Measurements from ENCODE around the gene UGT1A8. TPM values are rescaled to one million over a fixed set of nuclear protein-coding genes. Genes with fewer than 3 reads are reported as not detected.

UGT1A8 gene
- total and polyA plus RNA-seq, 9 of the 15 experiments (the other 6 are each of a cell fraction or from before 2014, with no cell fraction given), result 0.04 TPM; not detected in 8

- no peak for DNase-seq (ENCODE audit: extremely low read depth in 1 of 4, low spot score in 3 of 4)
- TF ChIP-seq ZFP36 (IDR thresholded peaks at IDR 0.05; ENCODE audit: low read depth, low read length, partially characterized antibody) (no peak), PHF20 (IDR thresholded peaks at IDR 0.05; ENCODE audit: partially characterized antibody) (no peak), ZNF121 (CRISPR knock-in tag; conservative IDR thresholded peaks at IDR 0.05) (no peak)
- no peaks in the 10 kb centered on the region for H3K9me1 ChIP-seq (ENCODE audit: control insufficient read depth, insufficient read depth, low read length)
- no peak overlapping the region for H3K4me2 ChIP-seq (ENCODE audit: insufficient read depth, low read length)
- no peaks in the 10 kb centered on the region for H3K9me3 ChIP-seq (replicated peaks; ENCODE audit: control insufficient read depth, insufficient read depth, low read depth, low read length)
- no peaks in the 10 kb centered on the region for H3K36me3 ChIP-seq (ENCODE audit: control insufficient read depth, insufficient read depth, low read length)
- in situ Hi-C loops (cut with MboI), result no loop called here
- H3K4me1 ChIP-seq (replicated peaks in 1 of 2; ENCODE audit: control insufficient read depth in 2 of 2, insufficient read depth in 2 of 2, low read length in 2 of 2), result no peaks in the 10 kb centered on the region
- no peaks in the 10 kb centered on the region for H3K27me3 ChIP-seq (ENCODE audit: control insufficient read depth in 2 of 2, insufficient read depth in 2 of 2, low read length in 2 of 2)
- POLR2A ChIA-PET, result no interaction called here
- H3K27ac ChIP-seq (ENCODE audit: extremely low read depth, low read depth, low read length), result no peak overlapping the region
- no peaks in the 10 kb centered on the region for H3K79me2 ChIP-seq (ENCODE audit: control insufficient read depth, insufficient read depth, low read length)
- CTCF ChIA-PET (ENCODE audit: low intra/inter-chr PET ratio), result no interaction called here
- H2AFZ ChIP-seq (ENCODE audit: low read depth, low read length), result no peak overlapping the region
- no peak for FAIRE-seq
- no peak overlapping the region for H3K9ac ChIP-seq (ENCODE audit: insufficient read depth in 1 of 2, low read depth in 2 of 2, low read length in 2 of 2)
- no peak overlapping the region for H3K4me3 ChIP-seq
- no peaks in the 10 kb centered on the region for H4K20me1 ChIP-seq (replicated peaks; ENCODE audit: control insufficient read depth, insufficient read depth, low read length)
- no TSS peak for BruUV-seq (replicated peaks)
- intact Hi-C loops (cut with micrococcal nuclease), result no loop called here
- ATAC-seq, result no peak
These were observed 56.5 kb downstream of the UGT1A8 start for GRCh38 chr2:233673896-233674295.

- DNase-seq (ENCODE audit: extremely low read depth in 1 of 4, low spot score in 3 of 4) (no peak), ATAC-seq (no peak), FAIRE-seq (no peak)
- Histone ChIP-seq H2AFZ (ENCODE audit: low read depth, low read length) (no peak overlapping the region), H3K27ac (ENCODE audit: extremely low read depth, low read depth, low read length) (no peak overlapping the region), H3K9me3 (replicated peaks; ENCODE audit: control insufficient read depth, insufficient read depth, low read depth, low read length) (no peaks in the 10 kb centered on the region), H3K4me1 (replicated peaks in 1 of 2; ENCODE audit: control insufficient read depth in 2 of 2, insufficient read depth in 2 of 2, low read length in 2 of 2) (no peaks in the 10 kb centered on the region), H3K9me1 (ENCODE audit: control insufficient read depth, insufficient read depth, low read length) (no peaks in the 10 kb centered on the region), H3K27me3 (ENCODE audit: control insufficient read depth in 2 of 2, insufficient read depth in 2 of 2, low read length in 2 of 2) (no peaks in the 10 kb centered on the region), H3K79me2 (ENCODE audit: control insufficient read depth, insufficient read depth, low read length) (no peaks in the 10 kb centered on the region), H4K20me1 (replicated peaks; ENCODE audit: control insufficient read depth, insufficient read depth, low read length) (no peaks in the 10 kb centered on the region), H3K36me3 (ENCODE audit: control insufficient read depth, insufficient read depth, low read length) (no peaks in the 10 kb centered on the region), H3K4me3 (no peak overlapping the region), H3K4me2 (ENCODE audit: insufficient read depth, low read length) (no peak overlapping the region), H3K9ac (ENCODE audit: insufficient read depth in 1 of 2, low read depth in 2 of 2, low read length in 2 of 2) (no peak overlapping the region)
- no peak for TF ChIP-seq NCOA6 (IDR thresholded peaks at IDR 0.05)
- 0 out of 6 replicates have a peak, but pooled peaks of 1 of the 3 experiments have one; percentile 3 for TF ChIP-seq CTCF (IDR thresholded peaks at IDR 0.05 in 2 of 3, conservative IDR thresholded peaks at IDR 0.05 in 1 of 3; ENCODE audit: insufficient read depth in 2 of 3, low read depth in 1 of 3, low read length in 3 of 3)
- intact Hi-C loops (cut with micrococcal nuclease), result no loop called here
- POLR2A ChIA-PET, result no interaction called here
- 0% methylated on average over 1 of the region's 1 CpG for WGBS (ENCODE audit: insufficient coverage, low coverage, missing lambda C conversion rate)
- no TSS peak for BruUV-seq (replicated peaks)
- in situ Hi-C loops (cut with MboI), result no loop called here
- CTCF ChIA-PET (ENCODE audit: low intra/inter-chr PET ratio), result no interaction called here
These were observed 56.9 kb downstream of the UGT1A8 start for GRCh38 chr2:233674314-233674713.
